ENCODE results near the gene MYO1G. TPM values are rescaled to one million over a fixed set of nuclear protein-coding genes. Genes with fewer than 3 reads are reported as not detected.
A peak's percentile ranks its signal among the peaks of the same experiment; 100 is the strongest.
"Not testable (repeated sequence)": the region's sequence is repeated elsewhere in the genome, so short reads cannot be mapped to it uniquely, and the experiment has no call there.

The MYO1G gene
- total RNA-seq, 1 donor from 2014 or later = 8.7 TPM

- DNase-seq (ENCODE audit: low spot score) = peak; percentile 100
Measured at GRCh38 chr7:44999245-45000092, 20.7 kb upstream of the MYO1G start.

- no peak for DNase-seq (ENCODE audit: low spot score)
Measured at GRCh38 chr7:44998153-44998871, 19.5 kb upstream of the MYO1G start.

GRCh38 chr7:44995555-44996493 is 17.0 kb upstream of the MYO1G start:
- no peak for DNase-seq (ENCODE audit: low spot score)

GRCh38 chr7:44994877-44995554 is 16.2 kb upstream of the MYO1G start:
- DNase-seq (ENCODE audit: low spot score) = no peak

- not testable (repeated sequence) for DNase-seq (ENCODE audit: low spot score)
Measured at GRCh38 chr7:44992004-44992795, 13.4 kb upstream of the MYO1G start.

GRCh38 chr7:44990109-44991023 is 11.6 kb upstream of the MYO1G start:
- no peak for DNase-seq (ENCODE audit: low spot score)

GRCh38 chr7:44989132-44989531 is 10.3 kb upstream of the MYO1G start:
- no peak for DNase-seq (ENCODE audit: low spot score)

GRCh38 chr7:44988701-44989100 is 9.9 kb upstream of the MYO1G start:
- DNase-seq (ENCODE audit: low spot score) = no peak

- no peak for DNase-seq (ENCODE audit: low spot score)
Measured at GRCh38 chr7:44987996-44988395, 9.2 kb upstream of the MYO1G start.

- no peak for DNase-seq (ENCODE audit: low spot score)
Measured at GRCh38 chr7:44987457-44987856, 8.6 kb upstream of the MYO1G start.

- peak; percentile 99 for DNase-seq (ENCODE audit: low spot score)
Measured at GRCh38 chr7:44986218-44987053, 7.6 kb upstream of the MYO1G start.

GRCh38 chr7:44985900-44986217 is 7.0 kb upstream of the MYO1G start:
- DNase-seq (ENCODE audit: low spot score) = peak; percentile 85

- DNase-seq (ENCODE audit: low spot score) = no peak
Measured at GRCh38 chr7:44985033-44985695, 6.3 kb upstream of the MYO1G start.

- no peak for DNase-seq (ENCODE audit: low spot score)
Measured at GRCh38 chr7:44984478-44984758, 5.6 kb upstream of the MYO1G start.

- no peak for DNase-seq (ENCODE audit: low spot score)
Measured at GRCh38 chr7:44983742-44984477, 5.1 kb upstream of the MYO1G start.

GRCh38 chr7:44982970-44983369 is 4.2 kb upstream of the MYO1G start:
- no peak for DNase-seq (ENCODE audit: low spot score)

GRCh38 chr7:44982535-44982923 is 3.7 kb upstream of the MYO1G start:
- no peak for DNase-seq (ENCODE audit: low spot score)
